ENCODE measurements around the gene HERC5. TPM values are rescaled to one million over a fixed set of nuclear protein-coding genes. Genes with fewer than 3 reads are reported as not detected.

HERC5 gene
- total RNA-seq, 1 donor from 2014 or later, result 6.6 TPM

- no peaks in the 10 kb centered on the region for H3K27me3 ChIP-seq (ENCODE audit: control insufficient read depth, insufficient read depth, low read length)
- no peak overlapping the region for H3K4me3 ChIP-seq (ENCODE audit: low read depth, low read length)
- TF ChIP-seq CTCF (IDR thresholded peaks at IDR 0.05; ENCODE audit: insufficient read depth, low read length, poor library complexity, severe bottlenecking), result no peak
- H3K36me3 ChIP-seq (ENCODE audit: control insufficient read depth, insufficient read depth, low read length), result no peaks in the 10 kb centered on the region
- DNase-seq (ENCODE audit: low read depth), result no peak
Measured at GRCh38 chr4:88531549-88531948, 74.6 kb downstream of the HERC5 start.

- no peak for TF ChIP-seq CTCF (IDR thresholded peaks at IDR 0.05; ENCODE audit: insufficient read depth, low read length, poor library complexity, severe bottlenecking)
- Histone ChIP-seq H3K36me3 (ENCODE audit: control insufficient read depth, insufficient read depth, low read length) (no peaks in the 10 kb centered on the region), H3K27me3 (ENCODE audit: control insufficient read depth, insufficient read depth, low read length) (no peaks in the 10 kb centered on the region), H3K4me3 (ENCODE audit: low read depth, low read length) (no peak overlapping the region)
- no peak for DNase-seq (ENCODE audit: low read depth)
Measured at GRCh38 chr4:88533088-88533790, 76.3 kb downstream of the HERC5 start.

- Histone ChIP-seq H3K4me3 (ENCODE audit: low read depth, low read length) (no peak overlapping the region), H3K36me3 (ENCODE audit: control insufficient read depth, insufficient read depth, low read length) (no peaks in the 10 kb centered on the region), H3K27me3 (ENCODE audit: control insufficient read depth, insufficient read depth, low read length) (no peaks in the 10 kb centered on the region)
- no peak for TF ChIP-seq CTCF (IDR thresholded peaks at IDR 0.05; ENCODE audit: insufficient read depth, low read length, poor library complexity, severe bottlenecking)
- DNase-seq (ENCODE audit: low read depth), result peak; percentile 35
Measured at GRCh38 chr4:88533937-88534750, 77.2 kb downstream of the HERC5 start.

GRCh38 chr4:88535090-88535755 is 78.3 kb downstream of the HERC5 start:
- Histone ChIP-seq H3K4me3 (ENCODE audit: low read depth, low read length) (no peak overlapping the region), H3K27me3 (ENCODE audit: control insufficient read depth, insufficient read depth, low read length) (no peaks in the 10 kb centered on the region), H3K36me3 (ENCODE audit: control insufficient read depth, insufficient read depth, low read length) (no peaks in the 10 kb centered on the region)
- TF ChIP-seq CTCF (IDR thresholded peaks at IDR 0.05; ENCODE audit: insufficient read depth, low read length, poor library complexity, severe bottlenecking), result no peak
- no peak for DNase-seq (ENCODE audit: low read depth)

GRCh38 chr4:88537709-88538108 is 80.8 kb downstream of the HERC5 start:
- TF ChIP-seq CTCF (IDR thresholded peaks at IDR 0.05; ENCODE audit: insufficient read depth, low read length, poor library complexity, severe bottlenecking), result no peak
- no peaks in the 10 kb centered on the region for H3K27me3 ChIP-seq (ENCODE audit: control insufficient read depth, insufficient read depth, low read length)
- H3K36me3 ChIP-seq (ENCODE audit: control insufficient read depth, insufficient read depth, low read length), result no peaks in the 10 kb centered on the region
- no peak overlapping the region for H3K4me3 ChIP-seq (ENCODE audit: low read depth, low read length)
- DNase-seq (ENCODE audit: low read depth), result no peak

All from kidney epithelial cell (primary cell).